ENCODE results near the gene CARS1.

DNA sequence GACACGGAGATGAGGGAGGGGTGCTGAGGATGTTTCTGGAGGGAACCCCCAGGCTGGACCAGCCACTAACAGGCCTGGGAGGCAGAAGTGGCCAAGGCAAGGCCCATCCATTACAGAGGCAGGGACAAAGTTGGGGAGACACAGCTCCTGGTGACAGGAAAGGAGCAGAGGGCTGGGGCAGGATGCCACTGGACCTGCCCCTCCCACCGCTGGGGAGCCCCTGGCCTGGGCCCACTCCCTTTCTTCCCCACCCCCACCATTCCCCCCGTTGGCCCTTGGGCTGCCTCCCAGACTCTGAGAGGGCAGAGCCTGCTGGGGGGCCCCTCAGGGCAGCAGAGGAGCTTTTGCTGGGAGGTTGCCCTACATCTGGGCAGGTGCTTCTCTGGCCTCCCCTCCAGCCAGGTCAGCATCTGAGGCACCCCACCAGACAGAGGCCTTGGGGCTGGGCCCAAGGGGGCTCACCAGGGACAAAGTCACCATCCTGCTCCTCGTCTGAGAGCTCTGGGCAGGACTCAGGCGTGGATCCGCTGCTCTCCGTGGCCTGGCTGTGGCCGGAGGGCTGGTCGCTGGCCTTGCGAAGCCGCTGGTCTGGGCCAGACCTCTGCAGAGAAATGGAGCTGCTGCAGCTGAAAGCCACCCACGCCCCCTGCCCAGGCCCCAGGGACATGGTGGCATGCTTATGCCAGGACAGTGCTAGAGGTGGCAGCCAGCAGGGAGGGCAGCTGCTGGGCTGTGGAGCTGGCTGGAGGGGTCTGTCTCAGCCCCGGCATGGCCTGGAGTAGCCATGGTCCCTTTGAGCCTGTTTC lies 33.1 kb upstream of the CARS1 start:
- TF ChIP-seq, protein P1, sequence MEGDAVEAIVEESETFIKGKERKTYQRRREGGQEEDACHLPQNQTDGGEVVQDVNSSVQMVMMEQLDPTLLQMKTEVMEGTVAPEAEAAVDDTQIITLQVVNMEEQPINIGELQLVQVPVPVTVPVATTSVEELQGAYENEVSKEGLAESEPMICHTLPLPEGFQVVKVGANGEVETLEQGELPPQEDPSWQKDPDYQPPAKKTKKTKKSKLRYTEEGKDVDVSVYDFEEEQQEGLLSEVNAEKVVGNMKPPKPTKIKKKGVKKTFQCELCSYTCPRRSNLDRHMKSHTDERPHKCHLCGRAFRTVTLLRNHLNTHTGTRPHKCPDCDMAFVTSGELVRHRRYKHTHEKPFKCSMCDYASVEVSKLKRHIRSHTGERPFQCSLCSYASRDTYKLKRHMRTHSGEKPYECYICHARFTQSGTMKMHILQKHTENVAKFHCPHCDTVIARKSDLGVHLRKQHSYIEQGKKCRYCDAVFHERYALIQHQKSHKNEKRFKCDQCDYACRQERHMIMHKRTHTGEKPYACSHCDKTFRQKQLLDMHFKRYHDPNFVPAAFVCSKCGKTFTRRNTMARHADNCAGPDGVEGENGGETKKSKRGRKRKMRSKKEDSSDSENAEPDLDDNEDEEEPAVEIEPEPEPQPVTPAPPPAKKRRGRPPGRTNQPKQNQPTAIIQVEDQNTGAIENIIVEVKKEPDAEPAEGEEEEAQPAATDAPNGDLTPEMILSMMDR (conservative IDR thresholded peaks at IDR 0.05; ENCODE audit: low read depth in 2 of 2) = no peak
- TF ChIP-seq POLR2AphosphoS5 (IDR thresholded peaks at IDR 0.05; ENCODE audit: low read depth) = no peak

Measured in GM23338 (cell line).